Muscle layer of duodenum (tissue), 2 donors: Measurements from ENCODE around the gene C10orf90.

Experiments used
- H3K27ac ChIP-seq: one replicate; pipeline ENCODE4 v1.7.0; 2013; ENCODE audit warnings: mild to moderate bottlenecking, low read length
- H3K27me3 ChIP-seq: one replicate; pipeline ENCODE4 v1.7.0; 2013; ENCODE audit warnings: low read depth, mild to moderate bottlenecking, control low read depth, low read length
- H3K36me3 ChIP-seq, 2 donors: one replicate each; pipeline ENCODE4 v1.7.0; 2013; ENCODE audit warnings: low read length in 2 of 2, control low read depth in 1 of 2, mild to moderate bottlenecking in 1 of 2; ENCODE audit not compliant: insufficient read depth in 2 of 2, control insufficient read depth in 1 of 2
- H3K4me1 ChIP-seq, 2 donors: one replicate each; pipeline ENCODE4 v1.7.0; 2013; ENCODE audit warnings: low read length in 2 of 2, mild to moderate bottlenecking in 2 of 2, control low read depth in 1 of 2, moderate library complexity in 1 of 2; ENCODE audit not compliant: insufficient read depth in 2 of 2, control insufficient read depth in 1 of 2
- H3K4me3 ChIP-seq, 2 donors: one replicate each; pipeline ENCODE4 v1.7.0; 2013; ENCODE audit warnings: low read length in 2 of 2, low read depth in 1 of 2, mild to moderate bottlenecking in 1 of 2
- H3K9me3 ChIP-seq, 2 donors: one replicate each; pipeline ENCODE4 v1.7.0; 2013; ENCODE audit warnings: low read length in 2 of 2, control low read depth in 1 of 2, mild to moderate bottlenecking in 1 of 2; ENCODE audit not compliant: control insufficient read depth in 1 of 2
- donor health status: healthy.

C10orf90 gene

GRCh38 chr10:126670056-126670894 lies at the start of gene C10orf90:
Gene C10orf90, minus strand, starts transcription at chr10:126670693. Its CDS starts 213 bp downstream, at chr10:126670480.
- Histone ChIP-seq H3K36me3 (no peaks in the 10 kb centered on the region), H3K4me1 (no peaks in the 10 kb centered on the region), H3K9me3 (no peaks in the 10 kb centered on the region), H3K27ac (no peak within 1 kb of the TSS), H3K27me3 (no peaks in the 10 kb centered on the region), H3K4me3 (no peak within 1 kb of the TSS)

- Histone ChIP-seq H3K36me3 (no peaks in the 10 kb centered on the region), H3K9me3 (no peaks in the 10 kb centered on the region), H3K27me3 (no peaks in the 10 kb centered on the region), H3K4me1 (no peaks in the 10 kb centered on the region), H3K27ac (no peak overlapping the region), H3K4me3 (no peak overlapping the region)
Measured at GRCh38 chr10:126716366-126716765, 45.9 kb upstream of the C10orf90 start.

- Histone ChIP-seq H3K27me3 (no peaks in the 10 kb centered on the region), H3K4me1 (no peaks in the 10 kb centered on the region), H3K27ac (no peak overlapping the region), H3K9me3 (peaks cover 0 to 9% of the 10 kb centered on the region in 2 donors), H3K4me3 (no peak overlapping the region), H3K36me3 (no peaks in the 10 kb centered on the region)
Measured at GRCh38 chr10:126713594-126713993, 43.1 kb upstream of the C10orf90 start.

- no peaks in the 10 kb centered on the region for H3K4me1 ChIP-seq
- no peak overlapping the region for H3K4me3 ChIP-seq
- peaks cover 0 to 9% of the 10 kb centered on the region in 2 donors for H3K9me3 ChIP-seq
- H3K27ac ChIP-seq, result no peak overlapping the region
- no peaks in the 10 kb centered on the region for H3K27me3 ChIP-seq
- no peaks in the 10 kb centered on the region for H3K36me3 ChIP-seq
Measured at GRCh38 chr10:126712681-126713080, 42.2 kb upstream of the C10orf90 start.

GRCh38 chr10:126705951-126706565 lies 35.6 kb upstream of the C10orf90 start:
- no peak overlapping the region for H3K4me3 ChIP-seq

GRCh38 chr10:126705131-126705530 lies 34.6 kb upstream of the C10orf90 start:
- H3K4me3 ChIP-seq, result no peak overlapping the region
- no peaks in the 10 kb centered on the region for H3K9me3 ChIP-seq
- H3K27me3 ChIP-seq, result no peaks in the 10 kb centered on the region
- H3K4me1 ChIP-seq, result no peaks in the 10 kb centered on the region
- no peak overlapping the region for H3K27ac ChIP-seq
- H3K36me3 ChIP-seq, result no peaks in the 10 kb centered on the region

More at GRCh38 chr10:126705951-126706565, 35.6 kb upstream of the C10orf90 start:
- Histone ChIP-seq H3K27me3 (no peaks in the 10 kb centered on the region), H3K36me3 (no peaks in the 10 kb centered on the region), H3K27ac (no peak overlapping the region), H3K4me1 (no peaks in the 10 kb centered on the region), H3K9me3 (peaks cover 0 to 7% of the 10 kb centered on the region in 2 donors)

GRCh38 chr10:126704649-126705048 lies 34.2 kb upstream of the C10orf90 start:
- no peaks in the 10 kb centered on the region for H3K9me3 ChIP-seq
- H3K4me1 ChIP-seq, result no peaks in the 10 kb centered on the region
- H3K27me3 ChIP-seq, result no peaks in the 10 kb centered on the region
- no peak overlapping the region for H3K4me3 ChIP-seq
- no peaks in the 10 kb centered on the region for H3K36me3 ChIP-seq
- H3K27ac ChIP-seq, result no peak overlapping the region

- H3K27me3 ChIP-seq, result no peaks in the 10 kb centered on the region
- H3K4me1 ChIP-seq, result no peaks in the 10 kb centered on the region
- no peaks in the 10 kb centered on the region for H3K9me3 ChIP-seq
- no peak overlapping the region for H3K4me3 ChIP-seq
- H3K27ac ChIP-seq, result no peak overlapping the region
- no peaks in the 10 kb centered on the region for H3K36me3 ChIP-seq
Measured at GRCh38 chr10:126702181-126702580, 31.7 kb upstream of the C10orf90 start.

- no peak overlapping the region for H3K4me3 ChIP-seq
Measured at GRCh38 chr10:126701526-126701925, 31.0 kb upstream of the C10orf90 start.

GRCh38 chr10:126696684-126697083 lies 26.2 kb upstream of the C10orf90 start:
- Histone ChIP-seq H3K4me3 (no peak overlapping the region), H3K9me3 (peaks cover 0 to under 1% of the 10 kb centered on the region in 2 donors), H3K27ac (no peak overlapping the region), H3K36me3 (no peaks in the 10 kb centered on the region), H3K27me3 (no peaks in the 10 kb centered on the region), H3K4me1 (no peaks in the 10 kb centered on the region)

More at GRCh38 chr10:126701526-126701925, 31.0 kb upstream of the C10orf90 start:
- no peaks in the 10 kb centered on the region for H3K9me3 ChIP-seq
- no peak overlapping the region for H3K27ac ChIP-seq
- H3K27me3 ChIP-seq, result no peaks in the 10 kb centered on the region
- H3K4me1 ChIP-seq, result no peaks in the 10 kb centered on the region
- no peaks in the 10 kb centered on the region for H3K36me3 ChIP-seq

GRCh38 chr10:126691456-126691855 lies 21.0 kb upstream of the C10orf90 start:
- Histone ChIP-seq H3K36me3 (no peaks in the 10 kb centered on the region), H3K9me3 (peaks cover 0 to 10% of the 10 kb centered on the region in 2 donors), H3K4me1 (no peaks in the 10 kb centered on the region), H3K27ac (no peak overlapping the region), H3K27me3 (no peaks in the 10 kb centered on the region), H3K4me3 (no peak overlapping the region)
